Duodenal mucosa (tissue), 2 donors: Measurements from ENCODE around the gene MLLT3.

Experiments used
- H3K27ac ChIP-seq: one replicate; pipeline ENCODE4 v1.7.0; 2013; ENCODE audit warnings: low read depth, low read length
- H3K27me3 ChIP-seq, 2 donors: one replicate each; pipeline ENCODE4 v1.7.0; 2013; ENCODE audit warnings: low read length in 2 of 2, control low read depth in 1 of 2; ENCODE audit not compliant: insufficient read depth in 2 of 2, control insufficient read depth in 1 of 2
- H3K36me3 ChIP-seq, 2 donors: one replicate each; pipeline ENCODE4 v1.7.0; 2013; ENCODE audit warnings: low read length in 2 of 2, control low read depth in 1 of 2; ENCODE audit not compliant: insufficient read depth in 2 of 2, control insufficient read depth in 1 of 2
- H3K4me1 ChIP-seq, 2 donors: one replicate each; pipeline ENCODE4 v1.7.0; 2013; ENCODE audit warnings: low read length in 2 of 2, control low read depth in 1 of 2; ENCODE audit not compliant: insufficient read depth in 2 of 2, control insufficient read depth in 1 of 2
- H3K4me3 ChIP-seq, 2 donors: one replicate each; pipeline ENCODE4 v1.7.0; 2013; ENCODE audit warnings: low read length in 2 of 2, low read depth in 1 of 2
- H3K9ac ChIP-seq, 2 donors: one replicate each; pipeline ENCODE4 v1.7.0; 2013; ENCODE audit warnings: low read length in 2 of 2, low read depth in 1 of 2
- H3K9me3 ChIP-seq, 2 donors: one replicate each; pipeline ENCODE4 v1.7.0; 2013; ENCODE audit warnings: low read length in 2 of 2, control low read depth in 1 of 2; ENCODE audit not compliant: control insufficient read depth in 1 of 2

Gene MLLT3

DNA sequence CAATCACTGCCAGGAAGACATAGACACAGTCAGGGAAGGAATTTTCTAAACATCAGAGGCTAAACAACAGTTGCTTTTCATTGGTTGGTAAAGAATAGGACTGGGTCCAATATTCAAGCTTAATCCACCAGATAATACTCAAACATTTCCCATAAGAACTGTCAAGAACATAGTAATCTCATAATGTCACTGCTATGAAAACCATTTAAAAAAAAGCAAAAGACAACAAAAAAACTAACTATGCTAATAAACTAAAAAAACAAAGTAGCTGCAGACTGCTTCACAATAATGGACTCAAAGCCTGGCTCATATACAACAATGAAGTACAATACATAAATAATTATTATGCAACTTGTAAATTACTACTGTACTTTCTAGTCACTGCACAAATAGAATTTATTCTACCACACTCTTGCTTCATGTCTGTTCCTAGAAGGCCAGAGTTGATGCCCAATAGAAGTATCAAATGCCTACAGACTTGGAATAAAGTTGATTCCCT, 148.7 kb downstream of the MLLT3 start:
- peaks cover 0 to 3% of the 10 kb centered on the region in 2 donors for H3K4me1 ChIP-seq
- H3K27ac ChIP-seq: no peak overlapping the region
- no peak overlapping the region for H3K4me3 ChIP-seq

DNA sequence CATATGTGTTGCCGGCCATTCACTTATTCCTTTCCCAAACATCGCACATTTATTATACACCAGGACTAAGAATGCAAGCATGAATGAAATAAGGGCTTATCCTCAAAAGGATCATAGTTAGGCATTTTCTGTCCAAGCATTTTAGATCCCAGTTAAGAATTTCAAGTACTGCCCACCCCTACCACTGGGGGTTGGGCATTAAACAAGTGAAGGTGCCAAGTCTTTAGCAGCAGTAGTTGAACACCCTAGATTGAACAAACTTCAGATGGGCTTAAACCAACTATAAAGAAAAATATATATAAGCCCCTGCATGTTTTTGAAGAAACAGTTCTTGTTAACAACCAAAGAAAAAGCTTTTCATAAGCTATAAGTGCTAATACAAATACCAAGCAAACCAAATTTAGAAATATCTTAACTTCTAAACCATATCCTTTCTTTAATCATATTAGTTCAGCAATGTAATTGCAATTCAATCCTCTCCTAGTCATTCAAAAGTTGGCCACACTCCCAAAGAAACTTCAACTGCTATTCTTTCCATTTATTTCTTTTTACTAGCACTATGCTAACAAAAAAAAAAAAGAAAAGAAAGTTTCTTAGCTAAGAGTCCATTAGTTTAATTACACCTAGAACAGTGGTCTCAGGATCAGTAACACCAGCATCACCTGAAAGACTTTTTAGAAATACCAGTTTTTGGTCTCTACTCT, 149.8 kb downstream of the MLLT3 start:
- no peak overlapping the region for H3K9ac ChIP-seq
- H3K36me3 ChIP-seq: no peaks in the 10 kb centered on the region
- no peaks in the 10 kb centered on the region for H3K27me3 ChIP-seq
- H3K4me3 ChIP-seq: no peak overlapping the region
- peaks cover 0 to 3% of the 10 kb centered on the region in 2 donors for H3K4me1 ChIP-seq
- H3K9me3 ChIP-seq: no peaks in the 10 kb centered on the region
- H3K27ac ChIP-seq: no peak overlapping the region

More for the DNA sequence above, 148.7 kb downstream of the MLLT3 start:
- no peak overlapping the region for H3K9ac ChIP-seq
- H3K36me3 ChIP-seq: no peaks in the 10 kb centered on the region
- no peaks in the 10 kb centered on the region for H3K9me3 ChIP-seq
- H3K27me3 ChIP-seq: no peaks in the 10 kb centered on the region

DNA sequence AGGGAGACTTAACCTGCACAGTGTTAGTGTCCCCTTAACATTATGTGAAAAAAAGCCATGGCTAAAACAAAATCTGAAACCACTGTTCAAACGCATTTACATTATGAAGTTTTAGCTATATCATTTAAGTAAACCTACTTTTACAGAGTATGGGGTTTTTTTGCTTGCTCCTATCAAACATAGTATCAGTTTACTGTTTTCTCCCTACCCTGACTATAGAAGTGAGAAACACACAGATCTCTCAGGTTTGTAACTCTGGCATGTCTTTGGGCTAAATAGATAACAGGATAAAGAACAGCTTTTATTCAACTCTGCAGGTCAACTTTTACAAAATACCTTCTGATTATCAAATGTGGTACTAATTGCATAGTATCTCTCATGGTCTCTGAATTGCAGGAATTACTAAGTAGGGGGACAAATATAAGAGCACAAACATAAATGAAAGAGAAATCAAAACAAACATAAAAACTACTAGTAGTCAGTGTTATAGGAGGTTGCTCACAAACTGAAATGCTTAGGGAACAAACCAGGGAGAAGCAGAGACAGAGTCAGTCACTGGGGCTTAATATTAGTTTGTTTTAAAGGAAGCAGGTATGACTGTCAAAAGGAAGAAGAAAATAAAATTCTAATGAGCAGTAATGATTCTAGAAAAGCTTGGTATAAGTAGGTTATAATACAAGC, 155.8 kb downstream of the MLLT3 start:
- Histone ChIP-seq H3K4me3 (no peak overlapping the region), H3K4me1 (no peaks in the 10 kb centered on the region), H3K27ac (no peak overlapping the region), H3K9me3 (no peaks in the 10 kb centered on the region), H3K27me3 (no peaks in the 10 kb centered on the region), H3K36me3 (no peaks in the 10 kb centered on the region), H3K9ac (no peak overlapping the region)

DNA sequence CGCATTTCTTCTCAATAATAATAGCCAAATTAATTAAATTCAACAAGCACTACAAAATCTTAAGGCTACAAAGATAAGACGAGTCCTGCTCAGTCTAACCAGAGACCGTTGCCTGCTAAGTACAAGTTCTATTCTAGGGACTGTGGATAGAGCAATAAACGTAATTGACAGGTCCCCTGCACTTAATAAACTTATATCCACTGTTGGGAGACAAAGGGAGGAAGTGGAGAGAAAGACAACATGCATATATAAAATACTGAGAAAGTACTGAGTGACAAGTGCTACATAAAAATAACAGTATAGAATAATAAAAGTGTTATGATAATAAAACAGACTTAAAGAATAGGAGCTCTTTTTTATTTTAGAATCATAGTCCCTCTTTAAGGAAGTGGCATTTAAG, 158.1 kb downstream of the MLLT3 start:
- Histone ChIP-seq H3K36me3 (no peaks in the 10 kb centered on the region), H3K9ac (no peak overlapping the region), H3K4me3 (no peak overlapping the region), H3K9me3 (no peaks in the 10 kb centered on the region), H3K4me1 (no peaks in the 10 kb centered on the region), H3K27ac (no peak overlapping the region), H3K27me3 (no peaks in the 10 kb centered on the region)

DNA sequence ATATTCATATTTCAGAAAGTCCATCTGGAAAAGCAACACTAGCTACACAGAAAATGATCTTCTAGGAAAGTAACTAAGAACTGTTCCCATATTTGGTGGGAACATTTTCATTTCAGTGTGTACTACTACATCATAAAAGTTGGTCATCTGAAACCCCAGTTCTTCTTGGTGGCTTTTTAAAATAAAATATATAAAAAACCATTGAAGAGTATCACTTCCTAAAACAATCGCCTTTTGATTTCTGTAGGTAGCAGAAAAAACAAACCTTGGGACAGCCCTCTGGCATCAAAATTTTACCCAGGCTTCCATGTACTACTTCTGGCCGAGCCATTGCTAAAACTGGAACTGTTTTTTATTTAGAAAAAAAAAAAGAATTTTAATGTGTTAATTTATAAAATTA, 158.5 kb downstream of the MLLT3 start:
- Histone ChIP-seq H3K9ac (no peak overlapping the region), H3K27me3 (no peaks in the 10 kb centered on the region), H3K4me1 (no peaks in the 10 kb centered on the region), H3K4me3 (no peak overlapping the region), H3K27ac (no peak overlapping the region), H3K9me3 (no peaks in the 10 kb centered on the region), H3K36me3 (no peaks in the 10 kb centered on the region)

DNA sequence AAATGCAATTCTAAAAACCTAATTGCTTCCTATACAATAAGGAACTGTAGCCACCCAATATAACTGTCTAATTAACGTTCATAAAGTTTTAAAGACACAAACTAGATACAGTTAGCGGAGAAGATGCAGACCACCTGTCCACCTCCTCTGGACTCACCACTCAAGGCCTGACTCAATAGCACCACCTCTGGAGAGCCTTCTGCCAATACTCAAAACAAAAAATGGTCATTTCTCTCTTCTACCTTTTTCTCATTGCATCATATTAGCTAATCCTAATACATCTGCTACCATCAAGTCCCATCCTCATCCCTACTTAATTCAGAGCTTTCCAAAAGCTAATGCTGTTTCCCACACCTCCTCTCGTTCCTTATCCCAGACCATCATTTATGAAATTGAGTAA, 159.9 kb downstream of the MLLT3 start:
- Histone ChIP-seq H3K4me3 (no peak overlapping the region), H3K27ac (no peak overlapping the region)

DNA sequence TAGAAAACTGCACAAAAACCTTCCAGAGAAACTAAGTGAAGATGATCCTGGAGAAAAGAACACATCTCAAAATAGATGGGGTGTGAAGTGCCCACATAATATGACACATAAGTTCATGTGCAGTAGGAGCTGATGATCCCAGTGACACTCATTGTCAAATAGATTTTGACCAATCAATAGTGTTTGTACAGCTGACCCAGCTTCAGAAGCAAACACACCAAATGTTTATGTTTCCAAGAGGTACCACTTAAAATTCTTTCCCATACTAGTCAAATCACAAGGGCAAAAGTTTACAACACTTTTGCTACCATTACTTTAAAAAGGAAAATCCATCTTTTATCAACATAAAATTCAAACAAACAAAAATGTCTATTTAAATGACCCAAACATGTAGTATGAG, 175.0 kb downstream of the MLLT3 start:
- no peak overlapping the region for H3K4me3 ChIP-seq
- no peak overlapping the region for H3K27ac ChIP-seq
- H3K27me3 ChIP-seq: no peaks in the 10 kb centered on the region
- no peak overlapping the region for H3K9ac ChIP-seq
- peaks cover 0 to 11% of the 10 kb centered on the region in 2 donors for H3K4me1 ChIP-seq
- no peaks in the 10 kb centered on the region for H3K36me3 ChIP-seq
- no peaks in the 10 kb centered on the region for H3K9me3 ChIP-seq

More for the DNA sequence above, 159.9 kb downstream of the MLLT3 start:
- no peaks in the 10 kb centered on the region for H3K4me1 ChIP-seq
- no peaks in the 10 kb centered on the region for H3K9me3 ChIP-seq
- H3K27me3 ChIP-seq: no peaks in the 10 kb centered on the region
- H3K36me3 ChIP-seq: no peaks in the 10 kb centered on the region
- H3K9ac ChIP-seq: no peak overlapping the region

DNA sequence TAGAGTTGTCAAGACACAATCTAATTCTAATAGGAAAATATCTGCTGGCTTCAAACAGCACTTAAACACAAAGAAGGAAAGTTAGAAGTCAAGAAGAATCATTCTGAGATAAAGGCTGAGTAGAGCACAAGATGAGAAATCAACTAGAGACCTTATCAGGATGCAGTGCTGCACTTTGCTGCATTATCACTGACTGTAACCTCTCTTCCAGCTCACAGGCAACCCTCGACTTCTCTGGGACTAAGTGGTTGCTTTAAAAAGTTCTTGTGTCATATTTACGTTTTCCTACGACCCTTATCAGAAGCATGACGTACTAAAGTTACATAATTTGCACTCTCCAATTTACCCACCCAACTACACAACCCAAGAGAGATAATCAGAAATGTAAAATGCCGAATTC, 176.1 kb downstream of the MLLT3 start:
- no peaks in the 10 kb centered on the region for H3K9me3 ChIP-seq
- H3K9ac ChIP-seq: no peak overlapping the region
- H3K36me3 ChIP-seq: no peaks in the 10 kb centered on the region
- no peak overlapping the region for H3K4me3 ChIP-seq
- peaks cover 0 to 15% of the 10 kb centered on the region in 2 donors for H3K4me1 ChIP-seq
- H3K27ac ChIP-seq: no peak overlapping the region
- H3K27me3 ChIP-seq: no peaks in the 10 kb centered on the region

DNA sequence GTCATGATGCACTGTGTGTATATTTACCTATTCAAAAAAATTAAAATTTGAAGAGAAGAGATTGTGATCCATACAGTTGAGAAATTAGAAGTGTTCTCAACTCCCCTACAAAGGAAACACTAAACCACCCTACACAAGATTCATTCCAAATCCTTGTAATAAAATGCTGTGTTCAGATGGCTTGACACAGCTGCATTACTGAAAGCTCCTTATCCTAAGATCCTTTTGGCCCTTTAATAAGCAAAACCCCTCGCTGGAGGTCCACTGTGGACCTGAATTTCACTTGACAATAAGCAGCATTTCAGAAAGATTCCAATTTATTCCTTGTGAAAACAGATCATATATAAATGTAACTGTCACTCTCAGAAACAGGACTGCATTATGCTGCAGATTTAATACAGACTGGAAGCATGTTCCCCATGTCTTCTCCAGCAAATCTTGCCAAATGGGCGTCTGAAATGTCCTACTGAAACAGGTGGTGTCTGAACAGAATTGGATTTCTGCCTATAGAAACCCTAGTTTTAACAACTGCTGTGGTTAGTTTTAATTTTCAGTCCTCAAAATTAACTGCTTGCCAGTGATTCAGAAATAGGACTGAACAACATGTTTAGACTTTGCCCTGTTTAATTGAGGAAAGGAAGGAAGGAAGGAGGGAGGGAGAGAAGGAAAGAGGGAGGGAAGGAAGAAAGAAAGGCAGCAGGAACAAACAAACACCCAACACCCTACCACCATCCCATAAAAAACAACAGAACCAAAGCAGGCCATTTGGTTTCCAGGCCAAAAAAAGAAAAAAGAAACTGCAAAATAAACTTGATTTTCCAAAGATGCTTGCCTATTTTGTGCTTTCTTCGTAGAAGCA, 179.6 kb downstream of the MLLT3 start:
- Histone ChIP-seq H3K9me3 (no peaks in the 10 kb centered on the region), H3K4me1 (peaks cover 0 to 15% of the 10 kb centered on the region in 2 donors), H3K27ac (no peak overlapping the region), H3K4me3 (no peak overlapping the region), H3K27me3 (no peaks in the 10 kb centered on the region), H3K36me3 (no peaks in the 10 kb centered on the region), H3K9ac (no peak overlapping the region)
